ENCODE measurements around the gene MTFMT.
"Not testable (repeated sequence)": the region's sequence is repeated elsewhere in the genome, so short reads cannot be mapped to it uniquely, and the experiment has no call there.

The MTFMT gene

GRCh38 chr15:65027593-65027992, 1.8 kb downstream of the MTFMT start:
- Histone ChIP-seq H3K27ac (no peak overlapping the region), H3K27me3 (replicated peaks) (no peaks in the 10 kb centered on the region), H3K4me3 (ENCODE audit: low read depth, low read length) (no peak overlapping the region), H3K36me3 (replicated peaks) (peaks cover 5% of the 10 kb centered on the region)
- in situ Hi-C loops (cut with HindIII; ENCODE audit: low pct_ligation_motif_present, low sequenced_read_pairs), result no loop called here
- DNase-seq, result no peak
- TF ChIP-seq CTCF (IDR thresholded peaks at IDR 0.05; ENCODE audit: low read depth, low read length, missing control alignments), result no peak

- TF ChIP-seq CTCF (IDR thresholded peaks at IDR 0.05; ENCODE audit: low read depth, low read length, missing control alignments), result no peak
- no peak overlapping the region for H3K27ac ChIP-seq
- no peak for DNase-seq
- H3K27me3 ChIP-seq (replicated peaks), result no peaks in the 10 kb centered on the region
- peaks cover 5% of the 10 kb centered on the region for H3K36me3 ChIP-seq (replicated peaks)
- no peak overlapping the region for H3K4me3 ChIP-seq (ENCODE audit: low read depth, low read length)
- in situ Hi-C loops (cut with HindIII; ENCODE audit: low pct_ligation_motif_present, low sequenced_read_pairs), result no loop called here
Observed at GRCh38 chr15:65026756-65027155, 2.7 kb downstream of the MTFMT start.

GRCh38 chr15:65021488-65021887, 8.0 kb downstream of the MTFMT start:
- Histone ChIP-seq H3K36me3 (replicated peaks) (peaks cover 12% of the 10 kb centered on the region), H3K27ac (no peak overlapping the region), H3K4me3 (ENCODE audit: low read depth, low read length) (no peak overlapping the region), H3K27me3 (replicated peaks) (no peaks in the 10 kb centered on the region)
- DNase-seq, result no peak
- in situ Hi-C loops (cut with HindIII; ENCODE audit: low pct_ligation_motif_present, low sequenced_read_pairs), result no loop called here
- no peak for TF ChIP-seq CTCF (IDR thresholded peaks at IDR 0.05; ENCODE audit: low read depth, low read length, missing control alignments)

- in situ Hi-C loops (cut with HindIII; ENCODE audit: low pct_ligation_motif_present, low sequenced_read_pairs), result no loop called here
- no peak for DNase-seq
- Histone ChIP-seq H3K27me3 (replicated peaks) (no peaks in the 10 kb centered on the region), H3K36me3 (replicated peaks) (peaks cover 15% of the 10 kb centered on the region), H3K4me3 (ENCODE audit: low read depth, low read length) (no peak overlapping the region), H3K27ac (no peak overlapping the region)
- no peak for TF ChIP-seq CTCF (IDR thresholded peaks at IDR 0.05; ENCODE audit: low read depth, low read length, missing control alignments)
Observed at GRCh38 chr15:65020419-65020818, 9.0 kb downstream of the MTFMT start.

- H3K36me3 ChIP-seq (replicated peaks), result peaks cover 19% of the 10 kb centered on the region
- H3K27ac ChIP-seq; H3K27me3 ChIP-seq (replicated peaks); in situ Hi-C loops (cut with HindIII; ENCODE audit: low pct_ligation_motif_present, low sequenced_read_pairs); H3K4me3 ChIP-seq (ENCODE audit: low read depth, low read length); DNase-seq: not testable (repeated sequence)
Observed at GRCh38 chr15:65011198-65011597, 18.2 kb downstream of the MTFMT start.

- Histone ChIP-seq H3K27ac (no peak overlapping the region), H3K36me3 (replicated peaks) (peaks cover 8% of the 10 kb centered on the region), H3K4me3 (ENCODE audit: low read depth, low read length) (no peak overlapping the region), H3K27me3 (replicated peaks) (no peaks in the 10 kb centered on the region)
- in situ Hi-C loops (cut with HindIII; ENCODE audit: low pct_ligation_motif_present, low sequenced_read_pairs), result no loop called here
- no peak for TF ChIP-seq CTCF (IDR thresholded peaks at IDR 0.05; ENCODE audit: low read depth, low read length, missing control alignments)
- DNase-seq, result no peak
Observed at GRCh38 chr15:65008983-65009382, 20.5 kb downstream of the MTFMT start.

All from brain microvascular endothelial cell (primary cell).